Measurements from ENCODE around the gene AGTPBP1. TPM values are rescaled to one million over a fixed set of nuclear protein-coding genes. Genes with fewer than 3 reads are reported as not detected.

AGTPBP1 gene, protein sequence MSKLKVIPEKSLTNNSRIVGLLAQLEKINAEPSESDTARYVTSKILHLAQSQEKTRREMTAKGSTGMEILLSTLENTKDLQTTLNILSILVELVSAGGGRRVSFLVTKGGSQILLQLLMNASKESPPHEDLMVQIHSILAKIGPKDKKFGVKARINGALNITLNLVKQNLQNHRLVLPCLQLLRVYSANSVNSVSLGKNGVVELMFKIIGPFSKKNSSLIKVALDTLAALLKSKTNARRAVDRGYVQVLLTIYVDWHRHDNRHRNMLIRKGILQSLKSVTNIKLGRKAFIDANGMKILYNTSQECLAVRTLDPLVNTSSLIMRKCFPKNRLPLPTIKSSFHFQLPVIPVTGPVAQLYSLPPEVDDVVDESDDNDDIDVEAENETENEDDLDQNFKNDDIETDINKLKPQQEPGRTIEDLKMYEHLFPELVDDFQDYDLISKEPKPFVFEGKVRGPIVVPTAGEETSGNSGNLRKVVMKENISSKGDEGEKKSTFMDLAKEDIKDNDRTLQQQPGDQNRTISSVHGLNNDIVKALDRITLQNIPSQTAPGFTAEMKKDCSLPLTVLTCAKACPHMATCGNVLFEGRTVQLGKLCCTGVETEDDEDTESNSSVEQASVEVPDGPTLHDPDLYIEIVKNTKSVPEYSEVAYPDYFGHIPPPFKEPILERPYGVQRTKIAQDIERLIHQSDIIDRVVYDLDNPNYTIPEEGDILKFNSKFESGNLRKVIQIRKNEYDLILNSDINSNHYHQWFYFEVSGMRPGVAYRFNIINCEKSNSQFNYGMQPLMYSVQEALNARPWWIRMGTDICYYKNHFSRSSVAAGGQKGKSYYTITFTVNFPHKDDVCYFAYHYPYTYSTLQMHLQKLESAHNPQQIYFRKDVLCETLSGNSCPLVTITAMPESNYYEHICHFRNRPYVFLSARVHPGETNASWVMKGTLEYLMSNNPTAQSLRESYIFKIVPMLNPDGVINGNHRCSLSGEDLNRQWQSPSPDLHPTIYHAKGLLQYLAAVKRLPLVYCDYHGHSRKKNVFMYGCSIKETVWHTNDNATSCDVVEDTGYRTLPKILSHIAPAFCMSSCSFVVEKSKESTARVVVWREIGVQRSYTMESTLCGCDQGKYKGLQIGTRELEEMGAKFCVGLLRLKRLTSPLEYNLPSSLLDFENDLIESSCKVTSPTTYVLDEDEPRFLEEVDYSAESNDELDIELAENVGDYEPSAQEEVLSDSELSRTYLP
- 7.3 to 10.0 TPM (median 9.7 TPM) in 5 replicates for total RNA-seq (2022; extraction: Qiagen RNA extraction; ENCODE audit: low read depth)

DNA sequence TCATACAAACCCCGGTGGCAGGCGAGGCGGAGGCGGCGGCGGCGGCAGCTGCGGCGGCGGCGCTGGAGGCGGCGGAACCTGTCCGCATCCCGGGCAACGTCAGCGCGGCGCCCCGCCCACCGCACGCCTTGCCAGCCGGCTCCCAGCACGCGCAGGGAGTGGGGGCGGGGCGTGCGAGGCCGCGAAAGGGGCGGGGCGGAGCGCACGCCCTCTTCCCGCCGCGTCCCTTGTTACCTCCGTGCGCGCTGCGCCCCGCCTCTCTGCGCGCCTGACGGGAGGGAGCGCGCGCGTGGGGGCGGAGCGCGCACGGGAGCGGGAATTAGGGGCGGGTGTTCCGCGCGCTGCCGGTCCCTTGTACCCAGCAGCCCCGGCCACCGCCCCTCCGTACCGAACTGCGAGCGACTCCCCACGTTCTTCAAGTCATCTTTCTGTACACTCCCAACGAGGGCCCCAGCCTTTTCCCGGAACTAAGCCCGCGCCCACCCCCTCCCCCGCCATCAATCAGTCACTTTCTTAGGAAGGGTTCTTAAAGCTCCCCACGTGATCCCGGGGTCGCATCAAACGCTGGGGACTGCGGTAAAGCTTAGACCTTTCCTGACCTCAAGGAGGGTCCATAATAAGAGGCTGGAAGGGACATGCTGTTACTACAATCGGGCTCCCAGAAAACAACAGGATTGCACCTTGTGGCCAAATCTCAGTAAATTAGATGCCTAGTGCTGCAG lies at the start of gene AGTPBP1:
TSS of gene AGTPBP1 (minus strand) at position 80 of the 722 bp plus-strand sequence. CDS start 29,421 bp downstream, outside the sequence.

Other genes with a start within 250 kb of the AGTPBP1 start
- 24.1 to 27.7 TPM (median 27.2 TPM) in 5 replicates for gene NAA35, start 199.2 kb upstream of the AGTPBP1 start, total RNA-seq (2022; extraction: Qiagen RNA extraction; ENCODE audit: low read depth)